Osteocyte (in vitro differentiated cells): ENCODE measurements around the gene PCDHGA9. TPM values are rescaled to one million over a fixed set of nuclear protein-coding genes. Genes with fewer than 3 reads are reported as not detected.
"Not testable (repeated sequence)": the region's sequence is repeated elsewhere in the genome, so short reads cannot be mapped to it uniquely, and the experiment has no call there.

Experiments used
- DNase-seq: peaks from one replicate; pipeline ENCODE4 v3.0.0; 2021; ENCODE audit warnings: mixed read lengths; ENCODE audit not compliant: unreplicated experiment; ENCODE audit errors: extremely low spot score
- H3K27ac Mint-ChIP-seq: one replicate; pipeline ENCODE4 v1.8.0; 2021; ENCODE audit warnings: mild to moderate bottlenecking, mixed read lengths; ENCODE audit not compliant: unreplicated experiment
- H3K27me3 Mint-ChIP-seq: one replicate; pipeline ENCODE4 v1.8.0; 2021; ENCODE audit warnings: mixed read lengths; ENCODE audit not compliant: unreplicated experiment
- H3K36me3 Mint-ChIP-seq: one replicate; pipeline ENCODE4 v1.8.0; 2021; ENCODE audit warnings: mixed read lengths; ENCODE audit not compliant: unreplicated experiment
- H3K4me1 Mint-ChIP-seq: one replicate; pipeline ENCODE4 v1.8.0; 2021; ENCODE audit warnings: mixed read lengths; ENCODE audit not compliant: unreplicated experiment
- H3K4me3 Mint-ChIP-seq: one replicate; pipeline ENCODE4 v1.8.0; 2021; ENCODE audit warnings: mild to moderate bottlenecking, moderate library complexity, mixed read lengths; ENCODE audit not compliant: unreplicated experiment
- H3K9me3 Mint-ChIP-seq: one replicate; pipeline ENCODE4 v1.8.0; 2021; ENCODE audit warnings: mixed read lengths; ENCODE audit not compliant: unreplicated experiment
- CTCF ChIP-seq: fragments of 200-600 bp; sonication (generic); IDR thresholded peaks from 2 replicates; pipeline ENCODE4 v1.5.0; 2021; ENCODE audit warnings: antibody characterized with exemption, mild to moderate bottlenecking, moderate library complexity
- total RNA-seq: library from RNA; stranded (reverse); gene quantifications from 2 replicates; pipeline ENCODE4 v1.2.1, GENCODE V29; 2021

Gene PCDHGA9
- total RNA-seq, 1 donor from 2014 or later: 1.9 TPM

DNA sequence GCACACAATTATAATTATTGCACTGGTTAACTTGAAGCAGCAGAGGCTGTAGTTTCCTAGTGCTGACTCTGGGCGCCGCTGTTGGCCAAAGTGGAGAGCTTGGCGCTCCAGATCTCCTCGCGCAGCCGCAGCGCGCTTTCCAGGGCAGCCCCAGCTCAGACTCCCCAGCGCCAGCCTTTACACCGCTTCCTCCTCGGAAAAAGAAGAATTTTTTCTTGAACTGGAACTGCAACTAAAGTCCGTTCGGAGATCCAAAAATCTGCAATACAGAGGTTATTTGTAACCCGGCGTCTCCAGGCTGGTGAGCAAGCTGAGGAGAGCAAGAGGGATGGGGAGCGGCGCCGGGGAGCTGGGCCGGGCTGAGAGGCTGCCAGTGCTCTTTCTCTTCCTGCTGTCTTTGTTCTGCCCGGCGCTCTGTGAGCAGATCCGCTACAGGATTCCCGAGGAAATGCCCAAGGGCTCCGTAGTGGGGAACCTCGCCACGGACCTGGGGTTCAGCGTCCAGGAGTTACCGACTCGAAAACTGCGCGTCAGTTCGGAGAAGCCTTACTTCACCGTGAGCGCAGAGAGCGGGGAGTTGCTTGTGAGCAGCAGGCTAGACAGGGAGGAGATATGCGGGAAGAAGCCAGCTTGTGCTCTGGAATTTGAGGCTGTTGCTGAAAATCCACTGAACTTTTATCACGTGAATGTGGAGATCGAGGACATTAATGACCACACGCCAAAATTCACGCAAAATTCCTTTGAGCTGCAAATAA, 14.8 kb upstream of the PCDHGA9 start, which contains the start of gene PCDHGB4:
PCDHGB4 (plus strand) TSS at position 142 of the 755 bp plus-strand sequence; CDS start at position 329, 187 bp downstream.
- TF ChIP-seq CTCF: peak; percentile 46
- Mint-ChIP-seq H3K4me3 (peak within 1 kb of the TSS; percentile 64), H3K27ac (peak within 1 kb of the TSS; percentile 23), H3K9me3 (peaks cover 34% of the 10 kb centered on the region)
- H3K4me1 Mint-ChIP-seq, H3K27me3 Mint-ChIP-seq, H3K36me3 Mint-ChIP-seq, DNase-seq: not testable (repeated sequence)

DNA sequence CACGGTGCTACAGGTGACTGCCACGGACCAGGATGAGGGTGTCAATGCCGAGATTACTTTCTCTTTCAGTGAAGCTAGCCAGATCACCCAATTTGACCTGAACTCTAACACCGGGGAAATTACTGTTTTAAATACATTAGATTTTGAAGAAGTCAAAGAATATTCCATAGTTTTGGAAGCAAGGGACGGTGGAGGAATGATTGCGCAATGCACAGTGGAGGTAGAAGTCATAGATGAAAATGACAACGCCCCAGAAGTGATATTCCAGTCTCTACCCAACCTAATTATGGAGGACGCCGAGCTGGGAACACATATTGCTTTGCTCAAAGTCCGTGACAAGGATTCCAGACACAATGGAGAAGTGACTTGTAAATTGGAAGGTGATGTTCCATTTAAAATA, 13.9 kb upstream of the PCDHGA9 start:
- Mint-ChIP-seq H3K27me3 (no peaks in the 10 kb centered on the region), H3K27ac (no peak overlapping the region), H3K4me3 (no peak overlapping the region), H3K36me3 (peaks cover 6% of the 10 kb centered on the region), H3K4me1 (no peaks in the 10 kb centered on the region), H3K9me3 (peaks cover 37% of the 10 kb centered on the region)
- DNase-seq: no peak
- TF ChIP-seq CTCF: no peak

DNA sequence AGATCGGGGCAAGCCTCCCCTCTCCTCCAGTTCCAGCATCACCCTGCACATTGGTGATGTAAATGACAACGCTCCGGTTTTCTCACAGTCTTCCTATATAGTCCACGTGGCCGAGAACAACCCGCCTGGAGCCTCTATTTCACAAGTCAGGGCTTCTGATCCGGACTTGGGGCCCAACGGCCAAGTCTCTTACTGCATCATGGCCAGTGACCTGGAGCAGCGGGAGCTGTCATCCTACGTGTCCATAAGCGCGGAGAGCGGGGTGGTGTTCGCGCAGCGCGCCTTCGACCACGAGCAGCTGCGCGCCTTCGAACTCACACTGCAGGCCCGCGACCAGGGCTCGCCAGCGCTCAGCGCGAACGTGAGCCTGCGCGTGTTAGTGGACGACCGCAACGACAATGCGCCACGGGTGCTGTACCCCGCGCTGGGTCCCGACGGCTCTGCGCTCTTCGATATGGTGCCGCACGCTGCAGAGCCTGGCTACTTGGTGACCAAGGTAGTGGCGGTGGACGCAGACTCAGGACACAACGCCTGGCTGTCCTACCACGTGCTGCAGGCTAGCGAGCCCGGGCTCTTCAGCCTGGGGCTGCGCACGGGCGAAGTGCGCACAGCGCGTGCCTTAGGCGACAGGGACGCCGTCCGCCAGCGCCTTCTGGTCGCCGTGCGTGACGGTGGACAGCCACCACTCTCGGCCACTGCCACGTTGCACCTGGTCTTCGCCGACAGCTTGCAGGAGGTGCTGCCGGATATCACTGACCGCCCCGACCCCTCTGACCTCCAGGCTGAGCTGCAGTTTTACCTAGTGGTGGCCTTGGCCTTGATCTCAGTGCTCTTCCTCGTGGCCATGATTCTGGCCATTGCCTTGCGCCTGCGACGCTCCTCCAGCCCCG, 13.2 kb upstream of the PCDHGA9 start:
- Mint-ChIP-seq H3K4me1 (no peaks in the 10 kb centered on the region), H3K4me3 (no peak overlapping the region), H3K27ac (no peak overlapping the region), H3K9me3 (peaks cover 41% of the 10 kb centered on the region), H3K36me3 (peaks cover 9% of the 10 kb centered on the region), H3K27me3 (no peaks in the 10 kb centered on the region)
- no peak for TF ChIP-seq CTCF
- DNase-seq: no peak

DNA sequence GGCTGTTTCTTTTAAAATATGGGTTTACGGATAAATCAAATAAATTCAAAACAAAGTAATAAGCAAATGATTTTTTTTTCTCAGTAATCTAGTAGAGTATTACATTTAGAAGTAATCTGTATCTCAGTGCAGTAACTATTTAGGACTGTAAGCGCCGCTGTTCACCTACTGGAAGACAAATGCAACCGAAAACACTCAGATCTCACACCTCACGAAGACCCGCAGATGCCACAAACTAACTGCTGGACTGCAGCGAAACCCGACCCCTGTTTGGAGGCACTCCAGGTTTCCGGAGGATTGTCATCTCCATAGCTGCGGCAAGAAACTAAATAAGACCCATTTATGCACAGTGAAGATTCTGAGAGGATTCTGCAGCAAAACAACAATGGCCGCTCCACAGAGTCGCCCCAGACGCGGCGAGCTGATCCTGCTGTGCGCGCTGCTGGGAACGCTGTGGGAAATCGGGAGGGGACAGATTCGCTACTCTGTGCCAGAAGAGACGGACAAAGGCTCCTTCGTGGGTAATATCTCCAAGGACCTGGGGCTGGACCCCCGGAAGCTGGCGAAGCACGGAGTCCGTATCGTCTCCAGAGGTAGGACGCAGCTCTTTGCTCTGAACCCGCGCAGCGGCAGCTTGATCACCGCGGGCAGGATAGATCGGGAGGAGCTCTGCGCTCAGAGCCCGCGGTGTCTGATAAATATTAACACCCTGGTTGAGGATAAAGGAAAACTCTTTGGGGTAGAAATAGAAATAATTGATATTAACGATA, 10.0 kb upstream of the PCDHGA9 start, which contains the start of gene PCDHGA8:
PCDHGA8 (plus strand) TSS at position 205 of the 770 bp plus-strand sequence; CDS start at position 386, 181 bp downstream.
- H3K27me3 Mint-ChIP-seq: no peaks in the 10 kb centered on the region
- H3K36me3 Mint-ChIP-seq: peaks cover 9% of the 10 kb centered on the region
- H3K4me1 Mint-ChIP-seq: no peaks in the 10 kb centered on the region
- no peak within 1 kb of the TSS for H3K4me3 Mint-ChIP-seq
- DNase-seq: no peak
- H3K9me3 Mint-ChIP-seq: peaks cover 30% of the 10 kb centered on the region
- H3K27ac Mint-ChIP-seq: no peak within 1 kb of the TSS
- no peak for TF ChIP-seq CTCF
